Lower leg skin (tissue), 3 donors: ENCODE measurements around the gene VPS37B.
"Not testable (repeated sequence)": the region's sequence is repeated elsewhere in the genome, so short reads cannot be mapped to it uniquely, and the experiment has no call there.

Experiments used
- CTCF ChIP-seq, 3 donors: fragments of 450-650 bp; IDR thresholded peaks; one replicate each; pipeline ENCODE4 v1.5.1; 2016; ENCODE audit warnings: antibody characterized with exemption in 3 of 3, mild to moderate bottlenecking in 3 of 3, moderate library complexity in 2 of 3
- POLR2A ChIP-seq, 2 donors: fragments of 450-650 bp; IDR thresholded peaks; one replicate each; pipeline ENCODE4 v1.6.1; 2016 to 2017; ENCODE audit warnings: antibody characterized with exemption in 2 of 2, mild to moderate bottlenecking in 1 of 2, moderate library complexity in 1 of 2

GRCh38 chr12:122892724-122893123, 3.2 kb downstream of the VPS37B start:
- TF ChIP-seq CTCF, POLR2A (IDR thresholded peaks at IDR 0.05): not testable (repeated sequence)
